Measurements from ENCODE around the gene COPZ2. TPM values are rescaled to one million over a fixed set of nuclear protein-coding genes. Genes with fewer than 3 reads are reported as not detected.
"Not testable (repeated sequence)": the region's sequence is repeated elsewhere in the genome, so short reads cannot be mapped to it uniquely, and the experiment has no call there.

COPZ2 gene
- total RNA-seq, 1 donor from 2014 or later, result 0.30 TPM

DNA sequence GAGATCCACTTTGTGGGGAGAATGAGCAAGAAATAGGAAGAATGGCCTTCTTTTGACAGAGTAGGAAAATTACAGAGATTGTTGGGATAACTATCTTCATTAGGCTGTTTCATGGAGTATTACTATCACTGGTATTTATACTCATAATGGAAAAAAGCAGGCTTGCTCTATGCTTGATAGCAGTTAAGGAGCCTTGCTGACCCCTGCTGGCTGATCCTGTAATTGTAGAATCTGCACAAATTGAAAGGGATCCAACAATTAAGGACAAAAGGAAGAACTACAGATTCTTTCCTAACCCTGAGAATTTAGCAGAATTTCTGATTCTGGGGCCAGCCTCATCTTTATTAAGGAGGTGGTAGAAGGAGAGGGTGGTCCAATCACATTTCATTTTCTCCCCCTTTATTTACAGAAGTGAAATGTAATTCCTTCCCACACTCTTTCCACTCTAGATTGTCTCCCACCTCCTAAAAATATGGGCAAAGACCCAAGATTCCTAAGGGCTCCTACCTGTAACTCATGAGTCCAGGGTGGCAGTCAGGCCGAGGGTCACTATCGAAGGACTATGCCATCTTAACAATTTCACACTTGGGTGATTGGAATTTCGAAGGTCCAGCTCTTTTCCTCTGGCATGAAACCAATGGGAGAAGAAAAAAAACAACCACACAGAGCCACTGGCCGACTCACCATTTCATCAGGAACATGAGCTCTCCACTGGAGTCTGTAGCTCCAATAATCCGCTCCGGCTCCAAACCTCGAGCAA, 36.9 kb upstream of the COPZ2 start:
- DNase-seq (ENCODE audit: low spot score), result peak; percentile 80
- H3K9ac ChIP-seq, result no peak overlapping the region
- H2AFZ ChIP-seq (replicated peaks), result no peak overlapping the region
- peaks cover 5% of the 10 kb centered on the region for H3K4me1 Mint-ChIP-seq
- no peaks in the 10 kb centered on the region for H3K27me3 ChIP-seq
- H3K4me2 ChIP-seq, result no peak overlapping the region
- no peaks in the 10 kb centered on the region for H3K4me1 ChIP-seq
- peaks cover 43% of the 10 kb centered on the region for H4K20me1 ChIP-seq (ENCODE audit: low read depth)
- peaks cover 41% of the 10 kb centered on the region for H3K79me2 ChIP-seq (ENCODE audit: low read depth)
- no peaks in the 10 kb centered on the region for H3K9me3 Mint-ChIP-seq
- H3K4me3 ChIP-seq, result no peak overlapping the region
- H3K9me3 ChIP-seq (ENCODE audit: low read depth), result no peaks in the 10 kb centered on the region
- peak overlapping the region; percentile 59 for H3K27ac Mint-ChIP-seq
- peaks cover 11% of the 10 kb centered on the region for H3K36me3 ChIP-seq
- no peak overlapping the region for H3K4me3 Mint-ChIP-seq
- TF ChIP-seq, protein P1, sequence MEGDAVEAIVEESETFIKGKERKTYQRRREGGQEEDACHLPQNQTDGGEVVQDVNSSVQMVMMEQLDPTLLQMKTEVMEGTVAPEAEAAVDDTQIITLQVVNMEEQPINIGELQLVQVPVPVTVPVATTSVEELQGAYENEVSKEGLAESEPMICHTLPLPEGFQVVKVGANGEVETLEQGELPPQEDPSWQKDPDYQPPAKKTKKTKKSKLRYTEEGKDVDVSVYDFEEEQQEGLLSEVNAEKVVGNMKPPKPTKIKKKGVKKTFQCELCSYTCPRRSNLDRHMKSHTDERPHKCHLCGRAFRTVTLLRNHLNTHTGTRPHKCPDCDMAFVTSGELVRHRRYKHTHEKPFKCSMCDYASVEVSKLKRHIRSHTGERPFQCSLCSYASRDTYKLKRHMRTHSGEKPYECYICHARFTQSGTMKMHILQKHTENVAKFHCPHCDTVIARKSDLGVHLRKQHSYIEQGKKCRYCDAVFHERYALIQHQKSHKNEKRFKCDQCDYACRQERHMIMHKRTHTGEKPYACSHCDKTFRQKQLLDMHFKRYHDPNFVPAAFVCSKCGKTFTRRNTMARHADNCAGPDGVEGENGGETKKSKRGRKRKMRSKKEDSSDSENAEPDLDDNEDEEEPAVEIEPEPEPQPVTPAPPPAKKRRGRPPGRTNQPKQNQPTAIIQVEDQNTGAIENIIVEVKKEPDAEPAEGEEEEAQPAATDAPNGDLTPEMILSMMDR (IDR thresholded peaks at IDR 0.05), result peak; percentile 75
- no peak for TF ChIP-seq EZH2 (IDR thresholded peaks at IDR 0.05)
- peaks cover 2% of the 10 kb centered on the region for H3K27me3 Mint-ChIP-seq (ENCODE audit: insufficient read depth, low read depth)
- H3K36me3 Mint-ChIP-seq, result peaks cover 18% of the 10 kb centered on the region
- H3F3A ChIP-seq (ENCODE audit: low read depth), result peaks cover 61% of the 10 kb centered on the region
- peak overlapping the region; percentile 65 for H3K27ac ChIP-seq

DNA sequence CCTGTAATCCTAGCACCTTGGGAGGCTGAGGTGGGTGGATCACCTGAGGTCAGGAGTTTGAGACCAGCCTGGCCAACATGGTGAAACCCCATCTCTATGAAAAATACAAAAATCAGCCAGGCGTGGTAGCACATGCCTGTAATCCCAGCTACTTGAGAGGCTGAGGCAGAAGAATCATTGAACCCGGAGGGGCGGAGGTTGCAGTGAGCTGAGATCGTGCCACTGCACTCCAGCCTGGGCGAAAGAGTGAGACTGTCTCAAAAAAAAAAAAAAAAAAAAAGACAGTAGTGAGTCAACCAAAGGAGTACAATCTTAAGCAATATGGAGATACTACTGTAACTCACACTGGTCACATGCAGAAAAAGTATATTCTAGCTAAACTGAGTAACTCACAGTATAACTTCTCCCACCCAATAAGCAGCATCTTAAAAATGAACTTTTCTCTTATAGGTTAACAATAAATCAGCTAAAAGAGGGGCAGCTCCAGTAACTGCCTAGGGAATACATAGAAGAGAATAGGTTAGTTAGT, 36.0 kb upstream of the COPZ2 start:
- not testable (repeated sequence) for H3K27ac ChIP-seq; H3K4me3 Mint-ChIP-seq; H3K27me3 ChIP-seq; H3K27ac Mint-ChIP-seq; H3K9me3 ChIP-seq (ENCODE audit: low read depth); H3K9me3 Mint-ChIP-seq; H3K4me2 ChIP-seq; H3K4me1 Mint-ChIP-seq; H3K4me3 ChIP-seq; H3K9ac ChIP-seq; H2AFZ ChIP-seq (replicated peaks); H3K27me3 Mint-ChIP-seq (ENCODE audit: insufficient read depth, low read depth); H3K4me1 ChIP-seq; DNase-seq (ENCODE audit: low spot score)
- peaks cover 21% of the 10 kb centered on the region for H3K36me3 Mint-ChIP-seq
- H3K36me3 ChIP-seq, result peaks cover 11% of the 10 kb centered on the region
- H4K20me1 ChIP-seq (ENCODE audit: low read depth), result peaks cover 41% of the 10 kb centered on the region
- peaks cover 64% of the 10 kb centered on the region for H3F3A ChIP-seq (ENCODE audit: low read depth)
- peaks cover 32% of the 10 kb centered on the region for H3K79me2 ChIP-seq (ENCODE audit: low read depth)

DNA sequence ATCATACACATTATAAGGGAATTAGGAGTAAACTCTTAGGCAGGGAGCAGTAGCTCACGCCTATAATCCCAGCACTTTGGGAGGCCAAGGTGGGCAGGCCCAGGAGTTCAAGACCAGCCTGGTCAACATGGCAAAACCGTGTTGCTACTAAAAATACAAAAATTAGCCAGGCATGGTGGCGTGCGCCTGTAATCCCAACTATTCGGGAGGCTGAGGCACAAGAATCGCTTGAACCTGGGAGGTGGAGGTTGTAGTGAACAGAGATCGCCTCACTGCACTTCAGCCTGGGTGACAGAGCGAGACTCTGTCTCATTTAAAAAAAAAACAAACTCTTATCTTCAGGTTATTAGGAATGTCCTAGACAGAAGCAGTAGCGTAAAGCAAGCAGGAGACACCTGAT, 35.2 kb upstream of the COPZ2 start:
- H3K4me1 Mint-ChIP-seq; H3K27ac ChIP-seq; H3K27me3 ChIP-seq; H3K4me1 ChIP-seq; H3K9ac ChIP-seq; DNase-seq (ENCODE audit: low spot score); H3K4me3 ChIP-seq; H3K27ac Mint-ChIP-seq; H3K9me3 Mint-ChIP-seq; H3K4me3 Mint-ChIP-seq; H3K4me2 ChIP-seq; H2AFZ ChIP-seq (replicated peaks); H3K9me3 ChIP-seq (ENCODE audit: low read depth); H3K27me3 Mint-ChIP-seq (ENCODE audit: insufficient read depth, low read depth): not testable (repeated sequence)
- H4K20me1 ChIP-seq (ENCODE audit: low read depth), result peaks cover 44% of the 10 kb centered on the region
- peaks cover 24% of the 10 kb centered on the region for H3K79me2 ChIP-seq (ENCODE audit: low read depth)
- H3K36me3 ChIP-seq, result peaks cover 11% of the 10 kb centered on the region
- peaks cover 71% of the 10 kb centered on the region for H3F3A ChIP-seq (ENCODE audit: low read depth)
- H3K36me3 Mint-ChIP-seq, result peaks cover 25% of the 10 kb centered on the region

DNA sequence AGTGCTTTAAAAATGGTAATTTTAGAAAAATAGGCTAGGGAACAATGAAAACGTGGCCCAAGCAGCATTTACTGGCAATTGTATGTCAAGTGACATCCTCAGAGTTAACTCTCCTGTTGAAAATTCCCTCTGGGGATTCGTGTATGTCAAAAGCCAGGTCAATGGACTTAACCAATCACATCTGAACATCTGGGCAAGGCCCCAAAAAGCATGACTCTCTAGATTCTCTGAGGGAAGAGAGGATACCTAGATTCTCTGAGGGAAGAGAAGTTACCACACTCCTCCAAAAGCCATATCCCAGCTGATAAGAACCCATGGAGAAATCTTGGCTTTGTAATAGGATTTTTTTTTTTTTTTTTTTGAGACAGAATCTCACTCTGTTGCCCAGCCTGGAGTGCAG, 34.1 kb upstream of the COPZ2 start:
- TF ChIP-seq, protein P1 (IDR thresholded peaks at IDR 0.05), result no peak
- TF ChIP-seq EZH2phosphoT487 (IDR thresholded peaks at IDR 0.05), result no peak
- no peak for TF ChIP-seq EZH2 (IDR thresholded peaks at IDR 0.05)
- no peak overlapping the region for H3K9ac ChIP-seq
- H2AFZ ChIP-seq (replicated peaks), result no peak overlapping the region
- H3K4me3 Mint-ChIP-seq, result no peak overlapping the region
- H4K20me1 ChIP-seq (ENCODE audit: low read depth), result peaks cover 47% of the 10 kb centered on the region
- peaks cover 80% of the 10 kb centered on the region for H3F3A ChIP-seq (ENCODE audit: low read depth)
- H3K79me2 ChIP-seq (ENCODE audit: low read depth), result peaks cover 18% of the 10 kb centered on the region
- H3K4me2 ChIP-seq, result no peak overlapping the region
- no peak overlapping the region for H3K27ac Mint-ChIP-seq
- no peaks in the 10 kb centered on the region for H3K27me3 ChIP-seq
- no peaks in the 10 kb centered on the region for H3K9me3 ChIP-seq (ENCODE audit: low read depth)
- H3K4me1 ChIP-seq, result no peaks in the 10 kb centered on the region
- no peaks in the 10 kb centered on the region for H3K9me3 Mint-ChIP-seq
- no peaks in the 10 kb centered on the region for H3K27me3 Mint-ChIP-seq (ENCODE audit: insufficient read depth, low read depth)
- H3K4me3 ChIP-seq, result no peak overlapping the region
- H3K27ac ChIP-seq, result no peak overlapping the region
- peaks cover 11% of the 10 kb centered on the region for H3K36me3 ChIP-seq
- H3K36me3 Mint-ChIP-seq, result peaks cover 26% of the 10 kb centered on the region
- H3K4me1 Mint-ChIP-seq, result peaks cover 5% of the 10 kb centered on the region
- DNase-seq (ENCODE audit: low spot score), result no peak
